Activated CD4-positive, alpha-beta T cell treated with anti-CD3 and anti-CD28 coated beads, Interleukin-2, amount 10 ng/mL, durations not matched to agents 24 days and 14 days (primary cell): Measurements from ENCODE around the gene COBL. TPM values are rescaled to one million over a fixed set of nuclear protein-coding genes. Genes with fewer than 3 reads are reported as not detected.

Experiments
- DNase-seq: peaks from one replicate; pipeline ENCODE4 v3.0.0; 2022
- H3K27ac Mint-ChIP-seq: one replicate; pipeline ENCODE4 v1.8.0; 2022; ENCODE audit warnings: mild to moderate bottlenecking, mixed read lengths
- H3K27me3 Mint-ChIP-seq: one replicate; pipeline ENCODE4 v1.8.0; 2022; ENCODE audit warnings: mixed read lengths
- H3K36me3 Mint-ChIP-seq: one replicate; pipeline ENCODE4 v1.8.0; 2022; ENCODE audit warnings: low read depth, mild to moderate bottlenecking, mixed read lengths
- H3K4me1 Mint-ChIP-seq: one replicate; pipeline ENCODE4 v1.8.0; 2021; ENCODE audit warnings: mixed read lengths
- H3K4me3 Mint-ChIP-seq: one replicate; pipeline ENCODE4 v1.8.0; 2022; ENCODE audit warnings: mild to moderate bottlenecking, moderate library complexity, mixed read lengths
- H3K9me3 Mint-ChIP-seq: one replicate; pipeline ENCODE4 v1.8.0; 2021; ENCODE audit warnings: mixed read lengths
- intact Hi-C: fragments of 100-400 bp; cut with micrococcal nuclease; formaldehyde crosslinking; loops from one replicate; pipeline ENCODE4 v1.15.1; 2023
- total RNA-seq: library from RNA; stranded (reverse); gene quantifications from 2 replicates; pipeline ENCODE4 v1.2.3, GENCODE V29; 2022

The COBL gene
- total RNA-seq, 1 donor from 2014 or later = not detected

- Mint-ChIP-seq H3K4me3 (no peak overlapping the region), H3K4me1 (no peaks in the 10 kb centered on the region), H3K9me3 (no peaks in the 10 kb centered on the region), H3K27me3 (peaks cover 3% of the 10 kb centered on the region), H3K27ac (no peak overlapping the region), H3K36me3 (no peaks in the 10 kb centered on the region)
- intact Hi-C loops = no loop called here
- DNase-seq = no peak
Measured at GRCh38 chr7:51288896-51289622, 27.6 kb downstream of the COBL start.

DNA sequence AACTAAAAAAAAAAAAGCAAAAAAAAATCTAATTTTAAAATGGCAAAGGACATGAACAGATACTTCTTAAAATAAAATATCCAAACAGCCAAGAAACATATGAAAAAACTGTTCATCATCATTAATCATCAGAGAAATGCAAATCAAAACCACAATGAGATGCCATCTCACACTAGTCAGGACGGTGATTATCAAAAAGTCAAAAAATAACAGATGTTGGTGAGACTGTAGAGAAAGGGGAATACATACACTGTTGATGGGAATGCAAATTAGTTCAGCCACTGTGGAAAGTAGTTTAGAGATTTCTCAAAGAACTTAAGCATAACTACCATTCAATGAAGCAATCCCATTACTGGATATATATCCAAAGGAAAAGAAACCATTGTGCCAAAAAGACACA is 30.2 kb downstream of the COBL start:
- Mint-ChIP-seq H3K4me1 (no peaks in the 10 kb centered on the region), H3K4me3 (no peak overlapping the region), H3K36me3 (no peaks in the 10 kb centered on the region), H3K27me3 (peaks cover 5% of the 10 kb centered on the region), H3K9me3 (no peaks in the 10 kb centered on the region), H3K27ac (no peak overlapping the region)
- DNase-seq = no peak
- intact Hi-C loops = no loop called here

- Mint-ChIP-seq H3K4me1 (no peaks in the 10 kb centered on the region), H3K9me3 (no peaks in the 10 kb centered on the region), H3K4me3 (no peak overlapping the region), H3K27ac (no peak overlapping the region), H3K36me3 (no peaks in the 10 kb centered on the region), H3K27me3 (peaks cover 2% of the 10 kb centered on the region)
- intact Hi-C loops = no loop called here
- no peak for DNase-seq
Measured at GRCh38 chr7:51280156-51280555, 36.5 kb downstream of the COBL start.

DNA sequence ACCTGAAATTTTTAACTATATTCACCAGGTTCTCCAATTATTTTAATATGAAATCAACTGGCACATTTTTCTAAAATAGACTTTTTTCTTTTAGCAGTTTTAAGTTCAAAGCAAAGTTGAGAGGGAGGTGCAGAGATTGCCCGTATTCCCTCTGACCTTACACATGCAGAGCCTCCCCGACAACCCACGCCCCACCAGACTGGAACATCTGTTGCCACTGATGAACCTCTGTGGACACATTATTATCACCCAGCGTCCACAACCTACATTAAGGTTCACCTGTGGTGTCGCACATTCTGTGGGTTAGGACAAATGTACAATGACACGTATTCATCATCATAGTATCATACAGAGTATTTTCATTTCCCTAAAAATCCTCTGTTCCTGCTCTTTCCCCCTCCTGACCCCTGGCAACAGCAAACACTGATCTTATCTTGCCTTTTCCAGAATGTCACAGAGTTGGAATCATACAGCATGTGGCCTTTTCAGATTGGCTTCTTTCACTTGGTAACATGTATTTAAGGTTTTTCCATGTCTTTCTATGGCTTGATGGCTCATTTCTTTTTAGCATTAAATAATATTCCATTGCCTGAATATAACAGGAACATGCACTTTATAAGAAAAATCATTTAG is 37.1 kb downstream of the COBL start:
- no peak overlapping the region for H3K4me3 Mint-ChIP-seq
- no peaks in the 10 kb centered on the region for H3K36me3 Mint-ChIP-seq
- peaks cover 2% of the 10 kb centered on the region for H3K27me3 Mint-ChIP-seq
- no peaks in the 10 kb centered on the region for H3K4me1 Mint-ChIP-seq
- H3K27ac Mint-ChIP-seq = no peak overlapping the region
- no peak for DNase-seq
- no peaks in the 10 kb centered on the region for H3K9me3 Mint-ChIP-seq
- intact Hi-C loops = no loop called here

DNA sequence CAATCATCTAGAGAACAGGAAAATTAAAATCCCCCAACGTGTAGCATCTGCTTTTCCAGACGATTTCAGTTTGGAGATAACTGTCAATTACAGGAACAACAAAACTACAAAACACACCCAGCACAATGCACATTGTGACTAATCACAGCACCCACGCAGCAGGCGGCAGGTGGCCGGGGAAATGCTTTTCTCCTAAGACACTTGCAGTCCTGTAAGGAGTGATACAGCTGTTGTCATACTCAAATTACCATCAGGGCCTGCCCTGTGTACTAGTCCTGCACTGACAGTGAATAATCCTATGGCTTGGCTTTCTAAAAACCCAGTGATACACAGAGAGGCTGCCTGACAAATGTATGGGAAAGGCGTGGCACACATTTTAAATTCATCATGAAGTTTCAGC is 37.8 kb downstream of the COBL start:
- H3K36me3 Mint-ChIP-seq = no peaks in the 10 kb centered on the region
- no peaks in the 10 kb centered on the region for H3K9me3 Mint-ChIP-seq
- H3K4me1 Mint-ChIP-seq = no peaks in the 10 kb centered on the region
- H3K27me3 Mint-ChIP-seq = peaks cover 2% of the 10 kb centered on the region
- no peak overlapping the region for H3K4me3 Mint-ChIP-seq
- H3K27ac Mint-ChIP-seq = no peak overlapping the region
- DNase-seq = no peak
- intact Hi-C loops = no loop called here

DNA sequence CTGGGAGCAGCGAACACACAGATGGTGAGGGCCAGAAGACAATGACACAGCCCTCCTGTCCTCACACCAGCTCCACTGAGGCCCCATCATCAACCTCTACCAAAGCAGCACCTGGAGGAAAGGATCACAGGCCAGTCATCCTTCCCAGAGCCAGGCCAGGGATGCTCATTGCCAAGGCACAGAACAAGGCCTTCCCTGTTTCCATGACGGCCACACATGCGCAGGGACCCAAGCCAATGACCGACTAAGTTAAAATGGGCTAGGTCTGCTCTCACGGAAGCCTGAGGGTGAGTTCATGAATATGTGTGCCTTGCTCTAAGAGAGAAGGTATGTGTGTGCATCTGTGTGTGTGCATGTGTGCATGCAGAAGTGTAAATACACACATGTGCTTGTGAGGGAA is 39.6 kb downstream of the COBL start:
- no peak overlapping the region for H3K4me3 Mint-ChIP-seq
- no peak for DNase-seq
- no peaks in the 10 kb centered on the region for H3K36me3 Mint-ChIP-seq
- H3K9me3 Mint-ChIP-seq = no peaks in the 10 kb centered on the region
- H3K27me3 Mint-ChIP-seq = peaks cover 2% of the 10 kb centered on the region
- no peaks in the 10 kb centered on the region for H3K4me1 Mint-ChIP-seq
- no peak overlapping the region for H3K27ac Mint-ChIP-seq
- intact Hi-C loops = no loop called here

GRCh38 chr7:51276091-51276605 is 40.5 kb downstream of the COBL start:
- Mint-ChIP-seq H3K4me3 (no peak overlapping the region), H3K27me3 (no peaks in the 10 kb centered on the region), H3K4me1 (no peaks in the 10 kb centered on the region), H3K27ac (no peak overlapping the region), H3K36me3 (no peaks in the 10 kb centered on the region), H3K9me3 (no peaks in the 10 kb centered on the region)
- DNase-seq = no peak
- intact Hi-C loops = no loop called here

- DNase-seq = no peak
- Mint-ChIP-seq H3K9me3 (no peaks in the 10 kb centered on the region), H3K4me1 (no peaks in the 10 kb centered on the region), H3K4me3 (no peak overlapping the region), H3K36me3 (no peaks in the 10 kb centered on the region), H3K27ac (no peak overlapping the region), H3K27me3 (no peaks in the 10 kb centered on the region)
- intact Hi-C loops = no loop called here
Measured at GRCh38 chr7:51275532-51275931, 41.1 kb downstream of the COBL start.

DNA sequence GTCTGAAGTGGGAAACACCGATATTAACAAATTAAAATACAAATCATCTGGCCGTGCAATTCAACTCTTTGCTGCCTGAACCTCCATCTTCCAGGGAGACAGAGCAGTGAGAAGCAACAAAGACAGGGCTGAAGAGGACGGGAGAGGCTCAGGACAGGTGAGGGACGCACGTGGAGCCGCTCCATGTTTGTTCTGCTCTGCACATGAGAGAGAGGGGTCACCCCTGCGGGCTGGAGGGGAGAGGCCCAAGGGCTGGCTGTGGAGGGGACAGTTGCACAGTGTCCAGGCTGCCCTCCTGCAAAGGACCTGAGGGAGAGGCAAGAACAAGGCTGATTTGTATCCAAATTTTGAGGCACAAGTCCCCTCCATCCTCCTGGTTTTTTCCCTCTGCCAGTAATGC is 41.7 kb downstream of the COBL start:
- Mint-ChIP-seq H3K9me3 (no peaks in the 10 kb centered on the region), H3K36me3 (no peaks in the 10 kb centered on the region), H3K4me1 (no peaks in the 10 kb centered on the region), H3K4me3 (no peak overlapping the region), H3K27ac (no peak overlapping the region), H3K27me3 (no peaks in the 10 kb centered on the region)
- intact Hi-C loops = no loop called here
- DNase-seq = no peak

- no peak overlapping the region for H3K4me3 Mint-ChIP-seq
- DNase-seq = no peak
- no peak overlapping the region for H3K27ac Mint-ChIP-seq
- no peaks in the 10 kb centered on the region for H3K4me1 Mint-ChIP-seq
- H3K36me3 Mint-ChIP-seq = no peaks in the 10 kb centered on the region
- no peaks in the 10 kb centered on the region for H3K27me3 Mint-ChIP-seq
- intact Hi-C loops = no loop called here
- no peaks in the 10 kb centered on the region for H3K9me3 Mint-ChIP-seq
Measured at GRCh38 chr7:51274001-51274400, 42.6 kb downstream of the COBL start.

- H3K27me3 Mint-ChIP-seq = no peaks in the 10 kb centered on the region
- no peaks in the 10 kb centered on the region for H3K4me1 Mint-ChIP-seq
- H3K36me3 Mint-ChIP-seq = no peaks in the 10 kb centered on the region
- no peaks in the 10 kb centered on the region for H3K9me3 Mint-ChIP-seq
- intact Hi-C loops = no loop called here
- no peak for DNase-seq
- no peak overlapping the region for H3K27ac Mint-ChIP-seq
- H3K4me3 Mint-ChIP-seq = no peak overlapping the region
Measured at GRCh38 chr7:51273360-51273759, 43.2 kb downstream of the COBL start.

DNA sequence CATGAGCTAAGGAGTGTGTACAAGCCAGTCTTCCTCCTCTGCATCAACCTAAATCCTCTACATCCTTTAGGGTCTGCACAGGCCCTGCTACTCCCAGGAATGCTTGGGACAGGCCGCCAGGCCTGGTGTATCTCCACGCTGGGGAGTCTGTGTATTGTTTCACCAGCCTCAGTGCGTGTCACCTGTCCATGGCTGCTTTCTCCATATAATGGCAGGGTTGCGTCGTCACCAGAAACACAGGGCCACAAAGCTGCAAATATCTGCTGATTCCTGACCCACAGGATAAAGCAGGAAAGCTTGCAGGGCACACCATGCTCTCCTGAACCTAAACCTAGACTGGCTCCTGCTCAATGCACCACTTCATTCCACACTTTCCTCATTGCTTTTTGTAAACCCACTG is 45.6 kb downstream of the COBL start:
- no peaks in the 10 kb centered on the region for H3K27me3 Mint-ChIP-seq
- intact Hi-C loops = no loop called here
- no peak for DNase-seq
- H3K9me3 Mint-ChIP-seq = no peaks in the 10 kb centered on the region
- H3K4me1 Mint-ChIP-seq = no peaks in the 10 kb centered on the region
- H3K4me3 Mint-ChIP-seq = no peak overlapping the region
- no peak overlapping the region for H3K27ac Mint-ChIP-seq
- no peaks in the 10 kb centered on the region for H3K36me3 Mint-ChIP-seq

DNA sequence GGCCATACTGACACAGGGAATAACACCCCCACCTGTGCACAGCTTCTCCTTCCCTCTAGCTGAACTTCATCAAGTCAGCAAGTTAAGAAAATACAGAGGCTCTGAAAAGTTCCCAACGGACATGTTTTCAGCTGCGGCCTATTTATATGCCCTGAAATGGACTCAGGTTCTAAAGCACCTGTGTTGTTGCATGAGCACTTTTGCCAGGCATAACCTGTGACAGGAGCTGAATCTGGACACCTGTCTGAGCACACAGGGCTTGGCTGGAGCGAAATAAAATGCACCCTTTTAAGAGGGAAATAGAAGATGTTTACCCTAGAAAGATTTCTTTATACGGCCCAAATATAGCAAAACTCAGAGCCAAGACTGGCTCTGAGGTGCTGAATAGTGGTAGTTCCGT is 46.7 kb downstream of the COBL start:
- H3K9me3 Mint-ChIP-seq = no peaks in the 10 kb centered on the region
- DNase-seq = no peak
- H3K36me3 Mint-ChIP-seq = no peaks in the 10 kb centered on the region
- H3K27me3 Mint-ChIP-seq = no peaks in the 10 kb centered on the region
- no peak overlapping the region for H3K27ac Mint-ChIP-seq
- no peaks in the 10 kb centered on the region for H3K4me1 Mint-ChIP-seq
- intact Hi-C loops = no loop called here
- H3K4me3 Mint-ChIP-seq = no peak overlapping the region

- Mint-ChIP-seq H3K27ac (no peak overlapping the region), H3K36me3 (no peaks in the 10 kb centered on the region), H3K4me1 (no peaks in the 10 kb centered on the region), H3K27me3 (no peaks in the 10 kb centered on the region), H3K9me3 (no peaks in the 10 kb centered on the region), H3K4me3 (no peak overlapping the region)
- intact Hi-C loops = no loop called here
- no peak for DNase-seq
Measured at GRCh38 chr7:51269321-51269720, 47.3 kb downstream of the COBL start.

- Mint-ChIP-seq H3K9me3 (no peaks in the 10 kb centered on the region), H3K36me3 (no peaks in the 10 kb centered on the region), H3K4me1 (peaks cover 2% of the 10 kb centered on the region), H3K4me3 (no peak overlapping the region), H3K27ac (no peak overlapping the region), H3K27me3 (no peaks in the 10 kb centered on the region)
- no peak for DNase-seq
- intact Hi-C loops = no loop called here
Measured at GRCh38 chr7:51268859-51269258, 47.8 kb downstream of the COBL start.
